ENCODE data around the gene MEIS1. TPM values are rescaled to one million over a fixed set of nuclear protein-coding genes. Genes with fewer than 3 reads are reported as not detected.

MEIS1 gene
- total and polyA plus RNA-seq, 2 experiments from 2014 or later, result 19.1 to 44.4 TPM

GRCh38 chr2:66443979-66444861, 9.3 kb downstream of the MEIS1 start:
- peak; percentile 67 for DNase-seq
- Histone ChIP-seq H3K9ac (peak overlapping the region; percentile 95), H3K36me3 (ENCODE audit: low read depth) (peaks cover 11% of the 10 kb centered on the region), H3K9me3 (ENCODE audit: low read depth) (no peaks in the 10 kb centered on the region), H3K4me1 (ENCODE audit: insufficient read depth) (peaks cover 51% of the 10 kb centered on the region), H2AFZ (peak overlapping the region; percentile 77), H3F3A (ENCODE audit: insufficient read depth) (peaks cover 11% of the 10 kb centered on the region; the same call in 1 of the 2 replicates), H3K4me3 (peak overlapping the region; percentile 71), H3K27ac (peak overlapping the region; percentile 83), H4K20me1 (ENCODE audit: insufficient read depth) (no peaks in the 10 kb centered on the region), H3K79me2 (ENCODE audit: insufficient read depth) (peaks cover 100% of the 10 kb centered on the region), H3K9me2 (ENCODE audit: insufficient read depth) (no peaks in the 10 kb centered on the region), H3K4me2 (ENCODE audit: unreplicated experiment) (peak overlapping the region; percentile 96), H3K27me3 (replicated peaks; ENCODE audit: insufficient read depth) (no peaks in the 10 kb centered on the region)
- 8% methylated on average over 33 of the region's 33 CpGs for WGBS, 2 experiments (ENCODE audit: low coverage in 1 of 2, low lambda C conversion rate in 2 of 2, missing lambda C conversion rate in 2 of 2)
- in situ Hi-C loops (cut with MboI), result loop anchor here (25.0 kb wide), 2 partner anchors 793 to 1193 kb away; no protein-coding TSS in a partner anchor
- no peak for TF ChIP-seq EZH2 (IDR thresholded peaks at IDR 0.05; ENCODE audit: insufficient read depth, poor library complexity, severe bottlenecking)
- 0 out of 2 replicates have a peak, but pooled peaks have one; percentile 13 for TF ChIP-seq EZH2phosphoT487 (IDR thresholded peaks at IDR 0.05; ENCODE audit: insufficient read depth, low read depth)

DNA sequence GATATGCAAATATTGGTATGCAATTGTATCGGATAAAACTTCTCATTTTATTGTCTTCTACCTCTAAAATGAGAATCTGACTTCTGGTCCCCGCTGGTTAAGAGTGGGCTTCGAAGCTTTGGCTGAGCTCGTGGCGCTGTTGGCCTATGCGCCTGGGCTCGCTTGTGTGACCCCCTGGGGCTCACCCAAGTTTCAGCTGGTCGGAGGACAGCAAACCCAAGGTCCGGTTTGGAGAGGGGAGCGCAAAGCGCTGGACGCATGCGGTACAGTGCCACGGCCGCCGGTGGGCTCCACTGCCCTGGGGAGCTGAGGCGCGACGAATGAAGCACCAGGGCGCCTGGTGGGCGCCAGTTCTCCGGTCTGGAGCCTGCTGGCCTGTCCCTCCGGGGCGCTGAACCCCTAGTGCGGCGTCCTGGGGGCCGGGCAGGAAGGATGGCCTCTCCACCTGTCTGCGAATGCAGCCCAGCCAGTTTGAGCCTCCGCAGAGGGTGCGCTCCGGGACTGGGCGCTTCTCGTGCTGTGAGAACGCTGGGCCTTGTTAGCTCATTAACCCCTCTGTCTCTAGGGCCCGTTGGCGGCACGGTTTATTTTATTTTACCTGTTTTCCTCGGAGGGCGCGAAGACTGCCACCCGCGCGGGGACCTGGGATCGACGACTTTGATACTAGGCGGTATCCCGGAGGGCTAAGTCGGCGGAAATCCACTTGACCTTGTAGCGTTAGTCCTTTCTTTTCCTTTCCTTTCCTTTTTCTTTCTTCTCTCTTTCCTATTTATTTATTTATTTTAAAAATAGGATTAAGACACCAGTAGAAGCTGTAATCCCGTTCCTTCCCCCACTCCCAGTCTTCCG, 10.4 kb downstream of the MEIS1 start:
- Histone ChIP-seq H3K27me3 (replicated peaks; ENCODE audit: insufficient read depth) (no peaks in the 10 kb centered on the region), H3K9me2 (ENCODE audit: insufficient read depth) (no peaks in the 10 kb centered on the region), H3K36me3 (ENCODE audit: low read depth) (peaks cover 13% of the 10 kb centered on the region), H3K9ac (peak overlapping the region; percentile 95), H3K4me1 (ENCODE audit: insufficient read depth) (peaks cover 51% of the 10 kb centered on the region), H3K79me2 (ENCODE audit: insufficient read depth) (peaks cover 100% of the 10 kb centered on the region), H4K20me1 (ENCODE audit: insufficient read depth) (no peaks in the 10 kb centered on the region), H3K27ac (peak overlapping the region; percentile 83), H3F3A (ENCODE audit: insufficient read depth) (peaks cover 11% of the 10 kb centered on the region; the same call in 1 of the 2 replicates), H3K4me2 (ENCODE audit: unreplicated experiment) (peak overlapping the region; percentile 96), H3K4me3 (peak overlapping the region; percentile 71), H2AFZ (peak overlapping the region; percentile 75; the same call in 1 of the 2 replicates), H3K9me3 (ENCODE audit: low read depth) (no peaks in the 10 kb centered on the region)
- in situ Hi-C loops (cut with MboI), result loop anchor here (25.0 kb wide), 2 partner anchors 792 to 1192 kb away; no protein-coding TSS in a partner anchor
- 40 to 51% methylated on average over 49 to 51 of the region's 52 CpGs for WGBS, 2 experiments (ENCODE audit: low coverage in 1 of 2, low lambda C conversion rate in 2 of 2, missing lambda C conversion rate in 2 of 2)
- DNase-seq, result peak; percentile 64
- TF ChIP-seq EZH2 (IDR thresholded peaks at IDR 0.05; ENCODE audit: insufficient read depth, poor library complexity, severe bottlenecking), result no peak
- no peak for TF ChIP-seq EZH2phosphoT487 (IDR thresholded peaks at IDR 0.05; ENCODE audit: insufficient read depth, low read depth)

GRCh38 chr2:66445925-66446871, 11.3 kb downstream of the MEIS1 start:
- peak overlapping the region; percentile 75 for H2AFZ ChIP-seq
- peak overlapping the region; percentile 83 for H3K27ac ChIP-seq
- peaks cover 100% of the 10 kb centered on the region for H3K79me2 ChIP-seq (ENCODE audit: insufficient read depth)
- peaks cover 11% of the 10 kb centered on the region; the same call in 1 of the 2 replicates for H3F3A ChIP-seq (ENCODE audit: insufficient read depth)
- no peaks in the 10 kb centered on the region for H3K9me2 ChIP-seq (ENCODE audit: insufficient read depth)
- H3K36me3 ChIP-seq (ENCODE audit: low read depth), result peaks cover 13% of the 10 kb centered on the region
- peak overlapping the region; percentile 96 for H3K4me2 ChIP-seq (ENCODE audit: unreplicated experiment)
- H3K27me3 ChIP-seq (replicated peaks; ENCODE audit: insufficient read depth), result no peaks in the 10 kb centered on the region
- in situ Hi-C loops (cut with MboI), result loop anchor here (25.0 kb wide), 2 partner anchors 791 to 1191 kb away; no protein-coding TSS in a partner anchor
- TF ChIP-seq EZH2 (IDR thresholded peaks at IDR 0.05; ENCODE audit: insufficient read depth, poor library complexity, severe bottlenecking) (no peak), EZH2phosphoT487 (IDR thresholded peaks at IDR 0.05; ENCODE audit: insufficient read depth, low read depth) (no peak)
- peak; percentile 72 for DNase-seq
- H3K9me3 ChIP-seq (ENCODE audit: low read depth), result no peaks in the 10 kb centered on the region
- H3K4me1 ChIP-seq (ENCODE audit: insufficient read depth), result peaks cover 46% of the 10 kb centered on the region
- peak overlapping the region; percentile 71 for H3K4me3 ChIP-seq
- WGBS, 2 experiments (ENCODE audit: low coverage in 1 of 2, low lambda C conversion rate in 2 of 2, missing lambda C conversion rate in 2 of 2), result 27 to 32% methylated on average over 41 to 66 of the region's 66 CpGs
- peak overlapping the region; percentile 95 for H3K9ac ChIP-seq
- no peaks in the 10 kb centered on the region for H4K20me1 ChIP-seq (ENCODE audit: insufficient read depth)

All from GM23248 (cell line).